Hematopoietic multipotent progenitor cell treated with erythropoietin and hydrocortisone succinate and interleukin-3 and kit ligand, for 8 days (in vitro differentiated cells): ENCODE data around the gene ASTN2.
"Not testable (repeated sequence)": the region's sequence is repeated elsewhere in the genome, so short reads cannot be mapped to it uniquely, and the experiment has no call there.

Experiments
- DNase-seq: peaks from one replicate; pipeline ENCODE4 v3.0.0-alpha.2; 2015

ASTN2 gene

GRCh38 chr9:116717150-116717549, 697.7 kb downstream of the ASTN2 start:
- no peak for DNase-seq

GRCh38 chr9:116716438-116716837, 698.4 kb downstream of the ASTN2 start:
- DNase-seq = no peak

GRCh38 chr9:116715751-116716150, 699.1 kb downstream of the ASTN2 start:
- no peak for DNase-seq

GRCh38 chr9:116713271-116713670, 701.6 kb downstream of the ASTN2 start:
- no peak for DNase-seq

- no peak for DNase-seq
Measured at GRCh38 chr9:116712781-116713180, 702.1 kb downstream of the ASTN2 start.

- DNase-seq = no peak
Measured at GRCh38 chr9:116706310-116707290, 708.3 kb downstream of the ASTN2 start.

- no peak for DNase-seq
Measured at GRCh38 chr9:116705531-116705930, 709.3 kb downstream of the ASTN2 start.

GRCh38 chr9:116704470-116704869, 710.4 kb downstream of the ASTN2 start:
- DNase-seq = no peak

- DNase-seq = no peak
Measured at GRCh38 chr9:116703634-116704033, 711.2 kb downstream of the ASTN2 start.

GRCh38 chr9:116701940-116702642, 712.8 kb downstream of the ASTN2 start:
- DNase-seq = no peak

- DNase-seq = no peak
Measured at GRCh38 chr9:116700882-116701865, 713.7 kb downstream of the ASTN2 start.

GRCh38 chr9:116700279-116700678, 714.6 kb downstream of the ASTN2 start:
- no peak for DNase-seq

GRCh38 chr9:116697887-116698286, 717.0 kb downstream of the ASTN2 start:
- DNase-seq = no peak

GRCh38 chr9:116697362-116697761, 717.5 kb downstream of the ASTN2 start:
- DNase-seq = no peak

GRCh38 chr9:116695438-116695837, 719.4 kb downstream of the ASTN2 start:
- no peak for DNase-seq

GRCh38 chr9:116694785-116695291, 720.0 kb downstream of the ASTN2 start:
- DNase-seq = no peak

GRCh38 chr9:116693233-116693731, 721.6 kb downstream of the ASTN2 start:
- DNase-seq = no peak

GRCh38 chr9:116692616-116693015, 722.2 kb downstream of the ASTN2 start:
- no peak for DNase-seq

GRCh38 chr9:116691607-116692006, 723.2 kb downstream of the ASTN2 start:
- DNase-seq = no peak

- DNase-seq = not testable (repeated sequence)
Measured at GRCh38 chr9:116690805-116691204, 724.1 kb downstream of the ASTN2 start.

GRCh38 chr9:116689486-116690032, 725.3 kb downstream of the ASTN2 start:
- DNase-seq = peak; percentile 56
